B cell (primary cell): ENCODE results near the gene CCDC91. TPM values are rescaled to one million over a fixed set of nuclear protein-coding genes. Genes with fewer than 3 reads are reported as not detected.

Experiments used
- ATAC-seq: fragments of 200-7000 bp; cut with Tn5 transposase; one replicate; pipeline ENCODE4 v1.10.0; 2021; ENCODE audit warnings: low read depth, mild to moderate bottlenecking, moderate number of reproducible peaks, moderate library complexity
- CTCF ChIA-PET: fragments of 350-600 bp; sonication (Branson Sonifier 250); formaldehyde crosslinking; loops from one replicate; lab custom pipeline; 2021; ENCODE audit warnings: antibody characterized with exemption, inconsistent platforms; lab: Charles Lee
- POLR2A ChIA-PET: fragments of 350-600 bp; sonication (Branson Sonifier 250); formaldehyde crosslinking; loops from one replicate; lab custom pipeline; 2021; ENCODE audit warnings: antibody characterized with exemption; lab: Charles Lee
- DNase-seq: peaks from one replicate; pipeline ENCODE4 v3.0.0; 2013
- H2AFZ ChIP-seq: 2 replicates; pipeline ENCODE4 v1.6.1; 2012; ENCODE audit warnings: mild to moderate bottlenecking, low read depth, low read length; ENCODE audit not compliant: insufficient read depth, poor library complexity, severe bottlenecking
- H3K27ac ChIP-seq, 2 donors: 1 replicate in 1 of 2; 2 replicates in 1 of 2; pipeline ENCODE4 v1.5.1; 2012 to 2013; ENCODE audit warnings: low read length in 2 of 2, mild to moderate bottlenecking in 2 of 2, moderate library complexity in 1 of 2
- H3K27me3 ChIP-seq, 4 experiments: fragments of 200-600 bp in 1 of 4; sonication (generic) in 1 of 4; replicated peaks in 1 of 4; 1 replicate in 2 of 4; 2 replicates in 2 of 4; pipeline versions ENCODE4 v1.6.1 to v1.7.0; 2013 to 2016; ENCODE audit warnings: low read length in 3 of 4, mild to moderate bottlenecking in 2 of 4, mixed read lengths in 1 of 4, moderate library complexity in 1 of 4; ENCODE audit not compliant: insufficient read depth in 4 of 4, control insufficient read depth in 3 of 4; ENCODE audit errors: control extremely low read depth in 1 of 4
- H3K36me3 ChIP-seq, 2 experiments: replicated peaks in 1 of 2; 1 replicate in 1 of 2; 2 replicates in 1 of 2; pipeline versions ENCODE4 v1.6.1 to v1.7.1; 2013; ENCODE audit warnings: low read length in 1 of 2; ENCODE audit not compliant: insufficient read depth in 2 of 2, control insufficient read depth in 1 of 2; ENCODE audit errors: control extremely low read depth in 1 of 2, extremely low read depth in 1 of 2
- H3K4me1 ChIP-seq, 2 donors: fragments of 200-600 bp in 1 of 2; sonication (generic) in 1 of 2; 1 replicate in 1 of 2; 2 replicates in 1 of 2; pipeline versions ENCODE4 v1.5.1 to v1.6.1; 2013 to 2017; ENCODE audit warnings: low read length in 2 of 2; ENCODE audit not compliant: control insufficient read depth in 2 of 2, insufficient read depth in 2 of 2
- H3K4me2 ChIP-seq: replicated peaks from 2 replicates; pipeline ENCODE3; 2012; ENCODE audit warnings: mild to moderate bottlenecking, low read depth, low read length; ENCODE audit not compliant: poor library complexity, severe bottlenecking
- H3K4me3 ChIP-seq, 5 experiments: fragments of 200-600 bp in 1 of 5; sonication (generic) in 1 of 5; 1 replicate in 3 of 5; 2 replicates in 2 of 5; pipeline versions ENCODE4 v1.5.1 to v1.7.0; 2011 to 2016; ENCODE audit warnings: low read length in 4 of 5, mild to moderate bottlenecking in 4 of 5, low read depth in 2 of 5, control low read depth in 1 of 5, moderate library complexity in 1 of 5; ENCODE audit not compliant: insufficient read depth in 1 of 5; ENCODE audit errors: control extremely low read depth in 1 of 5, extremely low read depth in 1 of 5
- H3K79me2 ChIP-seq: fragments of 200-600 bp; sonication (generic); one replicate; pipeline ENCODE4 v1.6.0; 2016; ENCODE audit warnings: low read length; ENCODE audit not compliant: control insufficient read depth, insufficient read depth
- H3K9ac ChIP-seq: fragments of 200-600 bp; sonication (generic); 2 replicates; pipeline ENCODE4 v1.6.1; 2017; ENCODE audit warnings: mild to moderate bottlenecking, low read length, moderate library complexity
- H3K9me3 ChIP-seq, 3 donors: one replicate each; pipeline versions ENCODE4 v1.6.1 to v1.7.1; 2013; ENCODE audit warnings: low read length in 2 of 3; ENCODE audit not compliant: control insufficient read depth in 2 of 3, insufficient read depth in 1 of 3; ENCODE audit errors: control extremely low read depth in 1 of 3
- H4K20me1 ChIP-seq: 2 replicates; pipeline ENCODE4 v1.6.0; 2012; ENCODE audit warnings: mild to moderate bottlenecking, low read length; ENCODE audit not compliant: insufficient read depth, control insufficient read depth, poor library complexity, severe bottlenecking
- H3K27ac Mint-ChIP-seq: one replicate; pipeline ENCODE4 v1.8.0; 2021; ENCODE audit warnings: mixed read lengths
- H3K27me3 Mint-ChIP-seq: one replicate; pipeline ENCODE4 v1.8.0; 2021; ENCODE audit warnings: mixed read lengths
- H3K4me1 Mint-ChIP-seq: one replicate; pipeline ENCODE4 v1.8.0; 2021; ENCODE audit warnings: mixed read lengths
- H3K4me3 Mint-ChIP-seq: one replicate; pipeline ENCODE4 v1.8.0; 2021; ENCODE audit warnings: mixed read lengths
- H3K9me3 Mint-ChIP-seq: one replicate; pipeline ENCODE4 v1.8.0; 2022; ENCODE audit warnings: mixed read lengths; ENCODE audit not compliant: insufficient read depth
- EZH2 ChIP-seq: IDR thresholded peaks from 2 replicates; pipeline ENCODE4 v1.6.1; 2012; ENCODE audit warnings: borderline replicate concordance, low read depth, mild to moderate bottlenecking, moderate library complexity, low read length; ENCODE audit not compliant: insufficient read depth, poor library complexity, severe bottlenecking
- WGBS: methylation state at CpG from one replicate; pipeline ENCODE4 v1.1.5; 2013; ENCODE audit warnings: missing lambda C conversion rate; ENCODE audit not compliant: insufficient coverage; 5-methylcytosine and 5-hydroxymethylcytosine counted together
- intact Hi-C: fragments of 100-400 bp; cut with micrococcal nuclease; formaldehyde crosslinking; loops from one replicate; pipeline ENCODE4 v1.10.0; 2022
- polyA plus RNA-seq: library from polyadenylated mRNA; depleted of rRNA; stranded (reverse); fragments of >200 nt; gene quantifications from 2 replicates; pipeline ENCODE4 v1.2.3, GENCODE V29; 2012
- total RNA-seq, 2 donors: library from RNA; stranded (reverse); fragments of 120-200 nt in 1 of 2; gene quantifications; 1 replicate in 1 of 2; 2 replicates in 1 of 2; pipeline versions ENCODE4 v1.2.3 to v1.2.4, GENCODE V29; 2013 to 2022
- TF ChIP-seq, protein P1 (sequence below): fragments of 200-600 bp; IDR thresholded peaks from one replicate; pipeline ENCODE4 v1.8.0; 2022; ENCODE audit warnings: antibody characterized with exemption, mild to moderate bottlenecking

CCDC91 gene
- total and polyA plus RNA-seq, 2 donors (not counting 1 experiment from before 2014, with no cell fraction given): 10.9 to 64.8 TPM

GRCh38 chr12:28278499-28278898, 88.2 kb downstream of the CCDC91 start:
- intact Hi-C loops: no loop called here
- WGBS: no CpG with 5 or more reads among the region's 1 CpG
- Histone ChIP-seq H3K27me3 (no peaks in the 10 kb centered on the region), H3K9ac (no peak overlapping the region), H2AFZ (no peak overlapping the region), H3K9me3 (peaks cover 0 to 7% (median 5%) of the 10 kb centered on the region in 3 donors), H3K4me1 (no peaks in the 10 kb centered on the region), H3K79me2 (peaks cover 6% of the 10 kb centered on the region), H3K36me3 (no peaks in the 10 kb centered on the region), H3K4me3 (no peak overlapping the region), H3K27ac (no peak overlapping the region), H3K4me2 (no peak overlapping the region), H4K20me1 (peaks cover 5% of the 10 kb centered on the region)
- CTCF ChIA-PET: no interaction called here
- POLR2A ChIA-PET: no interaction called here
- ATAC-seq (no peak), DNase-seq (no peak)
- Mint-ChIP-seq H3K4me1 (no peaks in the 10 kb centered on the region), H3K4me3 (no peak overlapping the region), H3K27me3 (no peaks in the 10 kb centered on the region), H3K9me3 (peaks cover 2% of the 10 kb centered on the region), H3K27ac (no peak overlapping the region)
- TF ChIP-seq, protein P1, sequence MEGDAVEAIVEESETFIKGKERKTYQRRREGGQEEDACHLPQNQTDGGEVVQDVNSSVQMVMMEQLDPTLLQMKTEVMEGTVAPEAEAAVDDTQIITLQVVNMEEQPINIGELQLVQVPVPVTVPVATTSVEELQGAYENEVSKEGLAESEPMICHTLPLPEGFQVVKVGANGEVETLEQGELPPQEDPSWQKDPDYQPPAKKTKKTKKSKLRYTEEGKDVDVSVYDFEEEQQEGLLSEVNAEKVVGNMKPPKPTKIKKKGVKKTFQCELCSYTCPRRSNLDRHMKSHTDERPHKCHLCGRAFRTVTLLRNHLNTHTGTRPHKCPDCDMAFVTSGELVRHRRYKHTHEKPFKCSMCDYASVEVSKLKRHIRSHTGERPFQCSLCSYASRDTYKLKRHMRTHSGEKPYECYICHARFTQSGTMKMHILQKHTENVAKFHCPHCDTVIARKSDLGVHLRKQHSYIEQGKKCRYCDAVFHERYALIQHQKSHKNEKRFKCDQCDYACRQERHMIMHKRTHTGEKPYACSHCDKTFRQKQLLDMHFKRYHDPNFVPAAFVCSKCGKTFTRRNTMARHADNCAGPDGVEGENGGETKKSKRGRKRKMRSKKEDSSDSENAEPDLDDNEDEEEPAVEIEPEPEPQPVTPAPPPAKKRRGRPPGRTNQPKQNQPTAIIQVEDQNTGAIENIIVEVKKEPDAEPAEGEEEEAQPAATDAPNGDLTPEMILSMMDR: no peak
- no peak for TF ChIP-seq EZH2

DNA sequence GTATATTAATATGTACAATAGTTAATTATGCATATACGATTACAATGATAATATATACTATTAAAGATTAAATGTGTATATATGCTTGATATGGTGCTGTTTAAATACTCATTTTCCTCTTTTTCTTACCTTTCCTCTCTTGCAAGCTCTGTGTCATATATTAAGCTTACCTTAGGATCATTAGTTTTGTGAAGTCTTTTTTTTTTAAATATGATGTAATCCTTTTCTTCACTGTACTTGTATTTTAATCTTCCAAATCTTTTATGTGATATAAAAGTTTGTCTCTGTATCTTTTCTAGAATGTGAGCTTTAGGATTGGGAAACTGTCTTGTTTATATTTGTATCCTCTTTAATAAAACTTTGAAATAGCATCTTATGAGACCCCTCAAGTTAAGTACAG, 88.7 kb downstream of the CCDC91 start:
- H3K27ac Mint-ChIP-seq: no peak overlapping the region
- intact Hi-C loops: no loop called here
- Histone ChIP-seq H4K20me1 (peaks cover 5% of the 10 kb centered on the region), H3K79me2 (peaks cover 6% of the 10 kb centered on the region), H3K4me3 (no peak overlapping the region), H3K9ac (no peak overlapping the region), H3K36me3 (no peaks in the 10 kb centered on the region), H3K27ac (no peak overlapping the region), H2AFZ (no peak overlapping the region), H3K9me3 (peaks cover 0 to 7% (median 6%) of the 10 kb centered on the region in 3 donors), H3K27me3 (no peaks in the 10 kb centered on the region), H3K4me1 (no peaks in the 10 kb centered on the region), H3K4me2 (no peak overlapping the region)
- no peaks in the 10 kb centered on the region for H3K4me1 Mint-ChIP-seq
- no peaks in the 10 kb centered on the region for H3K27me3 Mint-ChIP-seq
- WGBS: no CpG with 5 or more reads among the region's 1 CpG
- ATAC-seq: no peak
- POLR2A ChIA-PET: no interaction called here
- no peak for TF ChIP-seq EZH2
- TF ChIP-seq, protein P1: no peak
- CTCF ChIA-PET: no interaction called here
- no peak for DNase-seq
- peaks cover 4% of the 10 kb centered on the region for H3K9me3 Mint-ChIP-seq
- no peak overlapping the region for H3K4me3 Mint-ChIP-seq
